AG08395 (cell line): ENCODE results near the gene MOV10L1.
"Not testable (repeated sequence)": the region's sequence is repeated elsewhere in the genome, so short reads cannot be mapped to it uniquely, and the experiment has no call there.

Experiments used
- DNase-seq: peaks from one replicate; pipeline ENCODE4 v3.0.0; 2012; ENCODE audit warnings: mixed read lengths, low spot score

The MOV10L1 gene

GRCh38 chr22:50160947-50161346 lies 71.1 kb downstream of the MOV10L1 start:
- no peak for DNase-seq

DNA sequence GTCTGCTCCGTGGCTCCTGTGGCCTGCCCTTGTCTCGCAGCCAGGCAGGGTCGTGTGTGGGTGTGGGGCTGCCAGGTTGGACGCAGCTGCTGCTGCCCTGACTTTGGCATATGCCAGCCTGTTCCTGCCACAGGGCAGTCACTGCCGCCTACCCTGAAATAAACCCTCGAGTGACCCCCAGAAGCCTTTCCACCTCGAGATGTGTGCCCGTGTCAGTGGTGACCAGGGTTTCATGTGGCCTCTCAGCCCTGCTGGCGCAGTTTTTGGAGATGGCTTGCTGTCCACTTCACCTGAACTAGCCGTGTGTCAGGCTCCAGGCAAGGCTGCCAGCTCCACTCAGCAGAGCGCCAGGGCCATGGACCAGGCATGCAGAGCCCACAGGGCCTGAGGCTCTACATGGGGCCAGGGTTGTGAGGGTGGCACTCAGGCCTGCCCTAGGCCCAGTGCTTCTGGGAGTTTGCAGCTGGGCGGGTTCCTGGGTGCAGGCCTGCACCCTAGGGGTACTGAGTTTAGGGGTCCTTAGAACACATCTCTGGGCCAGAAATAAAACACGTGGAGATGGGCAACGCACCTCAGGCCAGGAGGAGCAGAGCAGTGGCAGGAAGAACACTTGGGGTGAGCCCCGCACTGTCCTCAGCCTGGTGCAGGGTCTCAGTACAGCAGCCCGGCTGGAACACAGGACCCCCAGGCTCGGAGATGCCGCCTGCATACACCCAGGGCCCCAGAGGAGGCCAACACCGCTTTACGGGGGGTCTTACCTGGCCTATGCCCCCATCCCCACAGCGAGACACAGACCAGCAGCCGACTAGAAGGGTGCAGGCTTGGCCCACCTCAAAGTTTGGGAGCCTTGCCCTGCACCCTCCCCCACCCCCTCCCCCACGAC lies 71.9 kb downstream of the MOV10L1 start:
- no peak for DNase-seq

- no peak for DNase-seq
Observed at GRCh38 chr22:50162391-50162956, 72.7 kb downstream of the MOV10L1 start.

GRCh38 chr22:50165436-50166123 lies 75.8 kb downstream of the MOV10L1 start:
- no peak for DNase-seq

- no peak for DNase-seq
Observed at GRCh38 chr22:50167689-50168489, 78.1 kb downstream of the MOV10L1 start.

DNA sequence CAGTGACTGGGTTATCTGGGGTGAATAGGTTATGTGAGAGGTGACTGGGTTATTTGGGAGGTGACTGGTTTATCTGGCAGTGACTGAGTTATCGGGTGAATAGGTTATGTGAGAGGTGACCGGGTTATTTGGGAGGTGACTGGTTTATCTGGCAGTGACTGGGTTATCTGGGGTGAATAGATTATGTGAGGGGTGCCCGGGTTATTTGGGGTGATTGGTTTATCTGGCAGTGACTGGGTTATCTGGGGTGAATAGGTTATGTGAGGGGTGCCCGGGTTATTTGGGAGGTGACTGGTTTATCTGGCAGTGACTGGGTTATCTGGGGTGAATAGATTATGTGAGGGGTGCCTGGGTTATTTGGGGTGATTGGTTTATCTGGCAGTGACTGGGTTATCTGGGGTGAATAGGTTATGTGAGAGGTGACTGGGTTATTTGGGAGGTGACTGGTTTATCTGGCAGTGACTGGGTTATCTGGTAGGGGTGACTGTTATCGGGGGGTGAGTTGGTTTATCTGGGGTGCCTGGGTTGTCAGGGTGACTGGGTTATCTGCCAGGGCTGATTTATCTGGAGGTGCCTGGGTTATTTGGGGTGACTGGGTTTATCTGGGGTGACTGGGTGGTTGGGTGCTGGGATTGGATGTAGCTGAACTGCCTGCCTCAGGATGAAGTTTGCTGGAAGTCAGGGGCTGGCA lies 78.8 kb downstream of the MOV10L1 start:
- not testable (repeated sequence) for DNase-seq

GRCh38 chr22:50169181-50169759 lies 79.5 kb downstream of the MOV10L1 start:
- no peak for DNase-seq

GRCh38 chr22:50169774-50170341 lies 80.1 kb downstream of the MOV10L1 start:
- no peak for DNase-seq

GRCh38 chr22:50170453-50171318 lies 80.9 kb downstream of the MOV10L1 start, which contains the start of gene PANX2:
PANX2 (plus strand) TSS chr22:50170731; CDS start chr22:50170731, 0 bp downstream.
- DNase-seq: no peak

DNA sequence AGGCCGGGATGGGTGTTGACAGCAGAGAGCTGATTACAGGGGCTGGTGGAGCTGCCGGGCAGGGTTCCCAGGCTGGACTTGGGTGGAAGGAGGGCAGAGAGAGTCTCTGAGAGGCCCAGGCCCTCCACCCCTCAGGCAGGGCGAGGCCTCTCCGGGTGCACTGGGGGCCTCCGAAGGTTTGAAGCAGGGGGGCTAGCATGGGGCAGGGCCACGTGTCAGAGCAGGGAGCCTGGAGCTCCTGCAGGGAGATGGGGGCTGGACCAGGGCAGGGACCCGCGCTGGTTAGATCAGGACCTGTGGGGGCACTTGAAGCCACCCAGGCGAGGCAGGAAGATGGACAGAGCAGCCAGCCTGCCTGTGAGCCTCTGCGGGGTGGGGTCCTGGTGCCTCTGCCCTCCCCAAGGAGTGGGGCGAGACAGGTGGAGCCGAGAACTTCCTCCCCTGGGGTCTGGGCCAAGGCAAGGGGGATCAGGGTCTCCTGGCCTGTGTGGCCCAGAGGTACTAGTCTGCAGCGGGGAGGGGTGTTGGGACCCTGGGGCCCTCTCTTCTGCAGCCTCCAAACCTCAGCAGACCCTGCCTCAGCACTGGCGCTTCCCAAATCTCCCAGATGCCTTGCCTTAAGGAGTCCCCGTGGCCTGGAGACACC lies 81.6 kb downstream of the MOV10L1 start:
- DNase-seq: no peak

GRCh38 chr22:50171965-50172421 lies 82.2 kb downstream of the MOV10L1 start:
- DNase-seq: no peak

GRCh38 chr22:50173311-50173982 lies 83.6 kb downstream of the MOV10L1 start:
- no peak for DNase-seq

DNA sequence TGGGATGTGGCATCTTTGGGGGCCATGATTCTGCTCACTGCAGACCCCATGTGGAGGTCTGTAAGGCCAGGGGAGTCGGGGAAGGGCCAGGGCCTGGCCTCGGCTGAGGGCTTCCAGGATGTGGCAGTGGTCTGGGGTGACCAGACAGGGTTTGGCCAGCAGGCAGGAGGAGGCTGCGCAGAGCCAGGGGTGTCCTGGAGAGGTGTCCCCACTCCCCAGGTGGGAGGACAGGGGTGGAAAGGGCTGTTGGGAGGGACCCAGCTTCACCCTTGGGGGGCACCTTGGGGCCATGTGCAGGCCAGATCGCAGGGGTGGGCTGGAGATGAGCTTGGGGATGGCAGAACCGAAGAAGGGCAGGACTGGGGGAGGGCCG lies 84.2 kb downstream of the MOV10L1 start:
- no peak for DNase-seq

GRCh38 chr22:50174382-50175190 lies 84.8 kb downstream of the MOV10L1 start:
- no peak for DNase-seq

- DNase-seq: no peak
Observed at GRCh38 chr22:50175191-50175461, 85.3 kb downstream of the MOV10L1 start.

GRCh38 chr22:50175921-50176849 lies 86.4 kb downstream of the MOV10L1 start:
- DNase-seq: no peak
